Calu3 (cell line): ENCODE results near the gene SH2B2. TPM values are rescaled to one million over a fixed set of nuclear protein-coding genes. Genes with fewer than 3 reads are reported as not detected.

Source experiments
- BruUV-seq: library from RNA; stranded (reverse); fragments of 400-500 nt; replicated peaks from 2 replicates; lab custom pipeline; 2021; lab: Mats Ljungman, UMichigan
- CTCF ChIA-PET: fragments of 300-600 bp; sonication (Branson Sonifier 250); formaldehyde crosslinking; loops from one replicate; lab custom pipeline; 2022; ENCODE audit warnings: antibody characterized with exemption; lab: Charles Lee
- DNase-seq: peaks from one replicate; pipeline ENCODE4 v3.0.0; 2022
- H3K27ac Mint-ChIP-seq: one replicate; pipeline ENCODE4 v1.8.0; 2022; ENCODE audit warnings: mixed read lengths; ENCODE audit not compliant: unreplicated experiment
- H3K27me3 Mint-ChIP-seq: one replicate; pipeline ENCODE4 v1.8.0; 2022; ENCODE audit warnings: mixed read lengths; ENCODE audit not compliant: unreplicated experiment
- H3K36me3 Mint-ChIP-seq: one replicate; pipeline ENCODE4 v1.8.0; 2022; ENCODE audit warnings: mild to moderate bottlenecking, moderate library complexity, mixed read lengths; ENCODE audit not compliant: insufficient read depth, unreplicated experiment
- H3K4me1 Mint-ChIP-seq: one replicate; pipeline ENCODE4 v1.8.0; 2022; ENCODE audit warnings: mild to moderate bottlenecking, low read depth, mixed read lengths; ENCODE audit not compliant: unreplicated experiment
- H3K4me3 Mint-ChIP-seq: one replicate; pipeline ENCODE4 v1.8.0; 2022; ENCODE audit warnings: mild to moderate bottlenecking, low read depth, moderate library complexity, mixed read lengths; ENCODE audit not compliant: unreplicated experiment
- H3K9me3 Mint-ChIP-seq: one replicate; pipeline ENCODE4 v1.8.0; 2022; ENCODE audit warnings: low read depth, mixed read lengths; ENCODE audit not compliant: unreplicated experiment
- CTCF ChIP-seq: fragments of 200-600 bp; IDR thresholded peaks from one replicate; pipeline ENCODE4 v1.8.0; 2022; ENCODE audit warnings: antibody characterized with exemption; ENCODE audit not compliant: unreplicated experiment
- intact Hi-C: fragments of 100-400 bp; cut with micrococcal nuclease; formaldehyde crosslinking; loops from one replicate; pipeline ENCODE4 v1.10.0; 2022; ENCODE audit not compliant: unreplicated experiment
- total RNA-seq: library from RNA; stranded (reverse); gene quantifications from 2 replicates; pipeline ENCODE4 v1.2.3, GENCODE V29; 2022

SH2B2 gene
- total RNA-seq, 1 experiment from 2014 or later = 2.7 TPM

- H3K27me3 Mint-ChIP-seq = no peaks in the 10 kb centered on the region
- no peaks in the 10 kb centered on the region for H3K4me1 Mint-ChIP-seq
- intact Hi-C loops = no loop called here
- no peak overlapping the region for H3K27ac Mint-ChIP-seq
- H3K9me3 Mint-ChIP-seq = no peaks in the 10 kb centered on the region
- H3K36me3 Mint-ChIP-seq = peaks cover 6% of the 10 kb centered on the region
- TF ChIP-seq CTCF = no peak
- no peak for DNase-seq
- CTCF ChIA-PET = no interaction called here
- no TSS peak for BruUV-seq
- no peak overlapping the region for H3K4me3 Mint-ChIP-seq
Observed at GRCh38 chr7:102319671-102320070, 33.0 kb downstream of the SH2B2 start.

- intact Hi-C loops = no loop called here
- H3K27ac Mint-ChIP-seq = no peak overlapping the region
- H3K27me3 Mint-ChIP-seq = no peaks in the 10 kb centered on the region
- no peak overlapping the region for H3K4me3 Mint-ChIP-seq
- H3K9me3 Mint-ChIP-seq = no peaks in the 10 kb centered on the region
- H3K4me1 Mint-ChIP-seq = no peaks in the 10 kb centered on the region
- no peak for TF ChIP-seq CTCF
- no peak for DNase-seq
- no TSS peak for BruUV-seq
- peaks cover 6% of the 10 kb centered on the region for H3K36me3 Mint-ChIP-seq
- CTCF ChIA-PET = no interaction called here
Observed at GRCh38 chr7:102320181-102320580, 33.5 kb downstream of the SH2B2 start.

- Mint-ChIP-seq H3K27ac (no peak overlapping the region), H3K27me3 (no peaks in the 10 kb centered on the region), H3K9me3 (no peaks in the 10 kb centered on the region), H3K4me3 (no peak overlapping the region), H3K4me1 (no peaks in the 10 kb centered on the region), H3K36me3 (peaks cover 6% of the 10 kb centered on the region)
- no TSS peak for BruUV-seq
- no peak for TF ChIP-seq CTCF
- intact Hi-C loops = no loop called here
- CTCF ChIA-PET = no interaction called here
- no peak for DNase-seq
Observed at GRCh38 chr7:102320601-102321350, 34.1 kb downstream of the SH2B2 start.

GRCh38 chr7:102321351-102322201 lies 34.9 kb downstream of the SH2B2 start:
- BruUV-seq = no TSS peak
- no peak for TF ChIP-seq CTCF
- H3K9me3 Mint-ChIP-seq = no peaks in the 10 kb centered on the region
- no peak for DNase-seq
- intact Hi-C loops = no loop called here
- no peaks in the 10 kb centered on the region for H3K27me3 Mint-ChIP-seq
- CTCF ChIA-PET = no interaction called here
- no peaks in the 10 kb centered on the region for H3K4me1 Mint-ChIP-seq
- H3K36me3 Mint-ChIP-seq = peaks cover 6% of the 10 kb centered on the region
- H3K4me3 Mint-ChIP-seq = no peak overlapping the region
- H3K27ac Mint-ChIP-seq = no peak overlapping the region
